ENCODE data around the gene COL5A1. TPM values are rescaled to one million over a fixed set of nuclear protein-coding genes. Genes with fewer than 3 reads are reported as not detected.
A peak's percentile ranks its signal among the peaks of the same experiment; 100 is the strongest.

COL5A1 gene
- total RNA-seq, 1 donor from 2014 or later: 21.6 TPM

DNA sequence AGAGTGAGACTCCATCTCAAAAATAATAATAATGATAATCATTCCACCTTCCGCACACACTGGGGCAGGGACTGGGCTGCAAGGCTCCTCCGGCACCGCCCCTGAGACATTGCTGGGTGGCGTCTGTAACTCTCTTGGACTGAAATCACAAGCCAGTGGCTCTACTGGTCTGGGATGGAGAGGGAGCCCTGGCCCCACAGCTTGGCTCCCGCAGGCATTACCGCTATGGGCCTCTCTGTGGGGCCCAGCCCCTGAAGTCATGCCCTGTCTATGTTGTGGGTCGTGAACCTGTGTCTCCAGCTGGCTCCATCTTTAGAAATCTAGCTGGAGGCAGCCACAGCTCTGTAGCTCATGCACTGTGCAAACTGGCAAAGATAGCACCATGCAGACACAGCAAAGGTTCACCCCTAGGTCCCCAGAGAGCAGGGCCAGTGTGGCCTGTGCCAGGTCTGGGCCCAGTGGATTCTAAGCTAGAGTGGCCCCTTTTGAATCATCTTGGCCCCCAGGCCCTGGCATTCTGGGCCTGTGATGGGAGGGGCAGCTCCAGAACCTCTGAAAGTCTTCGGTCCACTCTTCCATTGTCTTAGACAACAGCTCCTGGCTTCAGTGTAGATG lies 36.1 kb upstream of the COL5A1 start:
- no peak for DNase-seq (ENCODE audit: low spot score)

DNA sequence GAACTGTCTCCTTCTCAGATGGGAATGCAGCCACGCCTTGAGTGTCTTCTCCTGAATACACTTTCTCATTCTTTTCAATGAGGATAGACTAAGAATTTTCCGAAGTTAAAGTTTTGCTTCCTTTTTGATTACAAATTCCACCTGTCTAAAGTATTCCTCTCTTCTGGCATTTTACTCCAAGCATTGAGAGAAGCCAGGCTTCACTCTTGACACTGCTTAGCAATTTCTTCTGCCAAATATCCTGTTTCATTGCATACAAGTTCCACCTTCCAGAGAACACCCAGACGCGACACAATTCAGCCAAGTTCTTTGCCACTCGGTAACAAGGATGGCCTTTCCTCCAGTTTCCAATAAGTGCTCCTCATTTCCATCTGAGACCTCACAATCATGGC lies 35.6 kb upstream of the COL5A1 start:
- intact Hi-C loops (cut with DNase I): no loop called here
- no peak for DNase-seq (ENCODE audit: low spot score)

More for the DNA sequence above, 36.1 kb upstream of the COL5A1 start:
- intact Hi-C loops (cut with DNase I): no loop called here

DNA sequence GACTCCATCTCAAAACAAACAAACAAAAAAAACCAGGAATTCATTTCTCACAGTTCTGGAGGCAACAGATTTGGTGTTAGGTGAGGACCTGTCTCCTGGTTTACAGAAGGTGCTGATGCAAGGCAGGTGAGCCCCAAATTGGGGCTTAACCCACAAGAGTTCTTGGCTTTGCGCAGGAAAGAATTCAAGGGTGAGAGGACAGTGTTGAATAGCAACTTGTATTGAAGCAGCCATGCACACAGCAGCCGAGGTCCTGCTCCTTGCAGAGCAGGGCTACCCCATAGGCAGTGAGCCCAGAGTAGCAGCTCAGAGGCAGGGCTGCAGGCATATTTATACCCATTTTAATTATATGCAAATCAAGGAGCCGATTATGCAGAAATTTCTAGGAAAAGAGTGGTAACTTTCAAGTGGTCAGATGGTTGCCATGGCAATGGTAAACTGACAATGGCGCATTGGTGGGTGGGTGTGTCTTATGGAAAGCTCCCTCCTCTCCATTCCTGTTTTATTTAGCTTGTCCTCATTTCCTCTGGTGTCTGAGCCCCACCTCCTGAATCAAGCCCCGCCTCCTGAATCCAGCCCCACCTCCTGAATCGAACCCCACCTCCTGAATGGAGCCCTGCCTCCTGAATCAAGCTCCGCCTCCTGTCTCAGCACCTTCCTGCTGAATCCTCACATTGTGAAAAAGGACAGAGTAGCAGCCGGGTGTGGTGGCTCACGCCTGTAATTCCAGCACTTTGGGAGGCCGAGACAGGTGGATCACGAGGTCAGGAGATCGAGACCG lies 34.5 kb upstream of the COL5A1 start:
- DNase-seq (ENCODE audit: low spot score): peak; percentile 47
- intact Hi-C loops (cut with DNase I): no loop called here

DNA sequence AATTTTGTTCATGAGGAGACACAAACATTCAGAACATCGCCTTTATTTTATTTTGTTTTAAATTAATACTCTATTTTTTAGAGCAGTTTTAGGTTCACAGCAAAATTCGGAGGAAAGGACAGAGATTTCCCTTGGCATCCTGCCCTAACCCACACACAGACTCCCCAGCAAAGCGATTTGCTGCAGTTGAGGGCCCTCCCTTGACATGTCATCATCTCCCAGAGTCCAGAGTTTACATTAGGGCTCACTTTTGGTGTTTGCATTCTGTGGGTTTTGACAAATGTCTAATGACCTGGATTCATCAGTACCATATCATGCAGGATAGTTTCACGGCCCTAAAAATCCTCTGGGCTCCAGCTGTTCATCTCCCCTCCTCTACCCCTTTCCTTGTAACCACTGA lies 33.6 kb upstream of the COL5A1 start:
- DNase-seq (ENCODE audit: low spot score): no peak
- intact Hi-C loops (cut with DNase I): no loop called here

DNA sequence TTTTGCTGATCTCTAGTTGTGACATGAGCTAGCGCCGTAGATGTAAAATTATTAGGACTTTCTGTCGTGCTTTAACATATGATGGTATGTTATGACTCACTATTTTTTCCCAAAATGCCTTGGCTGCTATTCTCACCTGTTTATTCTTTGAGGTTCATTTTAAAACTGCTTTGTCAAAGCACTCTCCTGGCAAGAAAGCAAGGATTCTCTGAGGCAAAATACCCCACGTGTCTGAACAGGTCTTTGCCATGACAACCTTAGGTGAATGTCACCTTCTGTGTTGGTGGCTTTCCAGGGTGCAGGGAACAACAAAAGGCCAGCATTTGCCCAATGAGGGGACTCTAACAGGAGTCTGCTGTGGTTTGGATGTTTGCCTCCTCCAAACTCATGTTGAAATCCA lies 30.6 kb upstream of the COL5A1 start:
- intact Hi-C loops (cut with DNase I): no loop called here
- DNase-seq (ENCODE audit: low spot score): no peak

DNA sequence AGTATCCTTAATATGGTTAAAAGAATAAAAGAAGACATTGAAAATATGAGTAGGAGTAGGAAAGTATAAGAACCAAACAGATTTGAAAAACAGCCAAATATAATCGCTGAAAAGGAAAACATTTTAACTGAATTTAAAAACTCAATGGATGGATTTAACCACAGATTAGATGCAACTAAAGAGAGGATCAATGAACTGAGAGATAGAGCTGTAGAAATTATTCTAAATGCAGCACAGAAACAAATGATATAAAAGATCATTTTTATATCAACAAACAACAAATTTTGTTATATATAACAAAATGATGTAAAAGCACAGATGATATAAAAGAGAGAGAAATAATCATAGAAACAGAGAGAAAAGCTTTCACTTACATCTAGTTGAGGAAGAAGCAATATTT lies 29.3 kb upstream of the COL5A1 start:
- DNase-seq (ENCODE audit: low spot score): no peak
- intact Hi-C loops (cut with DNase I): no loop called here

DNA sequence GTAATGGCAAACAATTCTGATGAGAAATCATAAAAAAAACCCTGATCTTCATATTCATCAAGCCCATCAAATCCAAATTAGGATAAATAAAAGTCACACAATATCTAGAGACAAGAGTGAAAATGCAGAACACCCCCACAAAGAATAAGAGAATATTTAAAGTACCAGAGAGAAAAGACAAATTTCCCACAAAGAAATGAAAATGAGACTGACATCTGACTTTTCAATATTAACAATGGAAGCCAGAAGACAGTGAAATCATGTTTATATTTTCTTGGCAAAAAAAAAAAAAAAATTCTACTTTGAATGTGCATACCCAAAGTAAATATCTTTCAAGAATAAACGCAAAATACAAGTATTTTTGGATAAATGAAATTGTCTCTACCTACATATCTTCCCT lies 28.9 kb upstream of the COL5A1 start:
- DNase-seq (ENCODE audit: low spot score): no peak
- intact Hi-C loops (cut with DNase I): no loop called here

DNA sequence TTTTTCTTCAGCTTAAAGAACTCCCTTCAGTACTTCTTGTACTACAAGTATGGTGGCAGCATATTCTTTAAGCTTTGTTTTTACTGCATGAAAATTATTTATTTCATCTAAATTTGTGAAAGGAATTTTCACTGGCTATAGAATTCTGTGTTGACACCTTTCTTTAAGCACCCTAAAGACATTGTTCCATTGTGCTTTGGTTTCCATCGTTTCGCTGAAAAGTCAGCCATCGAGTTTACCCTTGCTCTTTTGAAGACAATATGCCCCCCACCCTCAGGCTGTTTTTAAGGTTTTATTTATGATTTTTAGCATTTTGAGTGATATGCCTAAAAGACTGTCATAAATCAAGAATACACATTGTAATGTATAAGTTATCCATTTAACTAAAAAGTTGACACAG lies 27.3 kb upstream of the COL5A1 start:
- no peak for DNase-seq (ENCODE audit: low spot score)
- intact Hi-C loops (cut with DNase I): no loop called here

DNA sequence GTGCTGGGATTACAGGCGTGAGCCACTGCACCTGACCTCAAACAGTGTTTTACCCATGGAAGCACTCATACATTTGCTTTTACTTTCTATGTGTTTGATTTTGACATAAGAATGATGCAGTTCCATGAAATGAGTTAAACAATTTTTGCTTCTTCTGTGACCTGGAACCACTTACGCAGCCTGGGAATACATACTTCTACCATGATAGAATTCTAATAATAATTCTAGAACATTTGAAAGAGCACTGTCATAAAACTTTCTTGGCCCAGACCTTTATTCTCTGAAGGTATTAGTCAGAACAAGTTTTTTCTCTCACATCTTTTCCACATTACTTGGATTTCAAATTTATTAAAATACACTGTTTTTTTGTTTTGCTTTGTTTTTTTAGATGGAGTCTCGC lies 25.3 kb upstream of the COL5A1 start:
- intact Hi-C loops (cut with DNase I): no loop called here
- DNase-seq (ENCODE audit: low spot score): no peak

DNA sequence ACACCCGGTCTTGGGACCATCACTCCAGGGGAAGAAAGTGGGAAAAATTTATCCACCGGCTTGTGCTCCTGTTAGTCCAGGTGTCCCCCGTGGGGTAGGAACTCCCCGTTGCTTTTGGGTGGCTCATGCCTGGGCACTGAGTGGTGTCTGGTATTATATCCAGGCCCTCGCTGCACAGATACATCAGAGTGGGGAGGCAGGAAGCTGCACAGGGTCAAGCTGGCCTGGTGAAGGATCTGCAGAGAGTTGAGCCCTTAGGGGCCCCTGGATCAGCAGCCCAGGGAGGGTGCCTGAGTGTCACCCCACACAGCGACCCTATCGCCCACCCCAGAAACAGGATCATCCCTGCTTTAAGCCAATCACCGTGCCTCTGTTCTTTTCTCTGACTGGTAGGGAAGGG lies 24.4 kb upstream of the COL5A1 start:
- intact Hi-C loops (cut with DNase I): no loop called here
- peak; percentile 27 for DNase-seq (ENCODE audit: low spot score)

DNA sequence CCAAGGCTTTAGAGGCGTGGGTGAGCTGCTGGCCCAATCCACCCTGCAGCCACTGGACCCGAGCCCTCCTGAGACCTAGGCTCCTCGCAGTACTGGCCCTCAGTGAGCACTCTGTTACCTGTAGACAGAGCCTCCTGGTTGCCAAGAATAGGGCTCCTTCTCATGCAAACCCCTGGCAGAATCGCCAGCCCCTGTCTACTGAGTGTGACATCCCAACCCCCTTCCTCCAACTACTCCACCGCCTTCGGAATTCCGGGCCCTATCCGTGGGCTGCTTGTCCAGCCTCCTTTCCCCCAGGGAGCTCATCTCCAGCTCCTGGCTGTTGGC lies 23.8 kb upstream of the COL5A1 start:
- intact Hi-C loops (cut with DNase I): no loop called here
- no peak for DNase-seq (ENCODE audit: low spot score)

DNA sequence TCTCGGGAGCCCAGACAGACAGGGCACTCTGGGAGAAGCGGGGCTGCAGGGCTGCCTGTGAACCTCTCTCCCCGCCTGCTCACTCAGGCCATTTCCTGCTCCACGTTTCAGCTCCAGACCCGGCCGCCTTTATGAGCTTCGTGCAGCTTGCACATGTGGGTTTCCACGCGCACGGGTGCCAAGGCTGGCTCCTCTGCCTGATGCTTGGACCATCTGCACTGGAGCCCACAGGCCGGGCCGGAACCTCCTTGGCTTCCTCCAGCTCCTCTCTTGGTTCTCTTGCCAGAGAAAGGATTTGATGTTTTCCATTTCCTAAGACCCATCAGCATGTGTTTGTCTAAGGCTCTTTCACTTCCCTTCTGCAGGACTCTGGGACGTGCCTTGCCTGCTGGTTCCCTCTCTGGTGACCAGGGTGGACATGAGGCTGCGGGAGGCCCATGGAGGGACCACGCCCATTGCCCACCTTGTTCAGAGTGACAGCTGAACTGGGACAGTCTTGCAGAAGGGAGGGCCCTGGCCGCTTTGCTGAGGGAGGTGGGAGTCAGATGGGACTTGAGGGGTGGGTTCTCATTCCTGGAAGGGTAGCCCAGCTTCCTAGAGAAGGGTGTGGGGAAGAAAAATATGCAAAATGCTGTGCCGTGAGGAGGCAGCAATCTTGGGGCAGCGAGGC lies 23.3 kb upstream of the COL5A1 start:
- peak; percentile 71 for DNase-seq (ENCODE audit: low spot score)
- intact Hi-C loops (cut with DNase I): no loop called here

DNA sequence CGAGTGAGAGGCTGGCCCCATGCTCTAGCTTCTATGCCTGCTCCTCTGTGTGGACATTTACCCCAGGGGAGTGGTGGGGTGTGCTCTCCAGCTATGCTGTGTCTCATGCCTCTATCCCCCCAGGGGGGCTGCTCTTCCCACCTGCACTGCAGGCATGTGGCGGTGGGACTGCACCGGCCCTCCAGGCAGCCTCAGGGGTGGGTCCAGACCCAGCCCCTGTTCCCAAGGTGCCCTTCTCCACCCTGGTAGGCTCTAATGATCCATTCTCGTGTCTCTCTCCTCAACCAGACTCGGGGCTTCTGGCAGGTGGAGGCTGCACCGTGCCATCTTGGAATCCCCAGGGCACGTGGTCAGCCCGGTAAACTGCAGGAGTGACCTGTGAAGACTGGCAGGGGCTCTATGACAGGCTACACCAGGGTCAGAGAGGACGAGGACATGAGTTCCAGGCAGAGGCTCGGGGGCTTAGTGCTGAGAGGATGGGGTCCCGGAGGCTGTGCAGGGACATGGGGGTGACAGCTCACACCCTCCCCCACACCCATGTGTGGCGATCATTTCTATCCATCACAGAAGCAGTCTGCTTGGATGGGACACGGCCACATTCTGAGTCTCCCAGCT lies 22.7 kb upstream of the COL5A1 start:
- intact Hi-C loops (cut with DNase I): no loop called here
- DNase-seq (ENCODE audit: low spot score): no peak

DNA sequence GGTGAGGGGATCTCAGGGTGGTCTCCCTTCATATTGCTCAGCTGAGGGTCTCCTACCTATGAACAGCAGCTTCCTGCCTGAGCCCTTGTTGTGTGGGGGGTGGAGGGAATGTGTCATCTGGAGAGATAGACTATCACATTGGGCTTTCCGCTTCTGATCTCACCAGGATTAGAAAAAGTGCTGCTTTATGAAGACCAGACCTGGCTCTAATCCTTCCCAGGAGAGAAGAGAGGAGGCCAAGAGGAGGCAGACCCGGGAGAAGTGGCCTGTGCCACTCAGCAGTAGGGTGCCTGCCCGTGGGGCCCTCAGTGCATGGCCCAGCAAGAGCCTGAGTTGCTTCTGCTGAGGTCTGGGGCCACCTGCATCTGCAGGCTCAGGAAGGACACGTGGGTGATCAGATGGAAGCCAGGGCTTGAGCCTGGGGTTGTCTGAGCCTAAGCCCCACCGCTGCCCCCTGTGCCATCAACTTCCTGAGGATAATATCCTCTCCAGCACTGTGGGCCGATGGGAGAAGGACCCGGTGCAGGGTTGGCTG lies 22.1 kb upstream of the COL5A1 start:
- intact Hi-C loops (cut with DNase I): no loop called here
- DNase-seq (ENCODE audit: low spot score): peak; percentile 60

DNA sequence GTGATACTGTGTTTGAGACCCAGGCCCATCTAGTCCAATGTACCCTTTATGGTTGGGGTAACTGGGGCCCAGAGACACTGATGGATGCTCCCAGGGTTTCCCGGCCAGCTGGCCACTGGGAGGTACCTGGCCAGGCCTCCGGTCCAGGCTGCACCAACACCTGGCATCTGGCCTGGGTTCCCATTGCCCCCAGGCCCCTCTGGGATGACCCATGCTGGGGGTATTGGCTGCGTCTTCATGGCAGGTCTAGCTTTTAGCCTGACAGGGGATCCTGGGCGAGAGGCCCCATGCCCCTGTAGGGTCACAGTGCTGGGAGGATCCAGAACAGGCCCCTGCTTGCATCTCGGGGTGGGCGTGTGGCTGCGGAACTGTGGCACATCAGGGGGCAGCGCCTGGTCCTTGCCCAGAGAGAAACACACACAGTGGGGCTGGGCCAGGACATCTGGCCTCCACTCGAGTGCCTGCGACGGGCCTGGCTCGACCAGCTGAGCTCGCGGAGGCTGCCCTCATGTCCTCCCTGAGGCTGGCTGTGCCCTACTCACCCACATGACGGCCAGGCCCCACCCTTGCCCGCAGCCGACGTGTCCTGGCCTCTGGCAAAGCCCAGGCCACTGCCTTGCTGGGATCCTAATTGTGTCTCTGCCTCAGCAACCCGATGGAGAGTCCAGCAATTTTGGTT lies 21.5 kb upstream of the COL5A1 start:
- DNase-seq (ENCODE audit: low spot score): peak; percentile 68
- intact Hi-C loops (cut with DNase I): no loop called here

DNA sequence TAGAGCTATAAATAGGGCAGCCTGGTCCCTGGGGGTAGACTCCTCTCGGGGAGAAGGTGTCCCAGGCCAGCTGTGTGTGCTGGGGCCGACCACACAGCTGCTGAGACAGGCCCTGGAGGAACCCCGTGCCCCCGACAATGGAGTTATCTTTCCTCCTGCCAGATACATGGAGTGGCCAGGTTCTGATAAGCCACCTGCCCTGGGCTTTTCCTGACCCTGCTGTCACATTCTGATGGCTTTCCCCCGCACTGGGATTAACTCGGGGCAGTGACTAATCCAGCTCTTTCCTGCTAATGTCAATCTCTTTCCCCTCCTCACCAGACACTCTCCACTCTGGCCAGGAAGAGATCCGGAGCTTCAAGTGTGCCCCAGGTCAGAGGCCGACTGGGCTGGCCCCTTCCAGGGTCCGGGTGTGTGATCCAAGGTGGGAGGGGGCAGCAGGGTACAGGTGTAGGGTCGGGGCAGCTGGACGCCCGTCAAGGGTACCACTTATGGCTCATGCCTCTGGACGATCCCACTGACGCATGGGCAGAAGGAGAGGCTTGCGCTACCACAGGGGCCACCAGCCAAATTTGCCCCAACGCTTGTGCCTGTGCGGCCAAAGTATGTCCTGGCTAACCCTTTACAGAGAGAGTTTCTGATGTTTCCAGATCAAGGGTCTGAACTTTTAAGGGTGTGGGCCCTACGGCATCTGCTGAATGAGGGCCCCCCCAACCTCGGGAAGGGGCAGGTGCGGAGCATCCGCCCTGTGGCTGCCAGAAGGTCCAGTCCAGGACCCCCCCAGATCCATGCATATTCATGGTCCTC lies 20.6 kb upstream of the COL5A1 start:
- intact Hi-C loops (cut with DNase I): no loop called here
- peak; percentile 51 for DNase-seq (ENCODE audit: low spot score)

DNA sequence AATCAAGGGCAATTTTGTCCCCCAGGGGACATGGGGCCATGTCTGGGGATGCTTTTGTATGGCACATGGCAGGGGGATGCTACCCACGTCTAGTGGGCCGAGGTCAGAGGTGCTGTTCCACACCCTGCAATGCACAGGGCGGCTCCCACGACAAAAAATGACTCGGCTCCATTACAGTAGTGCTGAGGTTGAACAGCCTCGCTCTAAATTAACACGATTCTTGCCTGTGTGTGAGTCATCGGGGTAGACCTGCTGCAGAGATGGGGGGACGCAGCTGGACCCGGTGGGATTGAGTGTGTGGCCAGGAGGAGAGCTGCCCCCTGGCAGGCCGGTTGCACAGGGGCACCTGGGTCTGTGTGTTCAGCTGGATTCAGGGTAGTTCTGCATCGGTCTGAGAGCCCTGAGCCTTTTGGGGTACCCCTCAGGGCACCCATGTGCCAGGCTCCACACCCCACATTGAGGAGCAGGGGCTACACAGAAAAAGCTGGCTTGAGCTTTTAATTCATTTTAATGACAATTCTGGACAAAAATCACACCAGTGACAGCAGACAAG lies 20.0 kb upstream of the COL5A1 start:
- intact Hi-C loops (cut with DNase I): no loop called here
- peak; percentile 62 for DNase-seq (ENCODE audit: low spot score)

DNA sequence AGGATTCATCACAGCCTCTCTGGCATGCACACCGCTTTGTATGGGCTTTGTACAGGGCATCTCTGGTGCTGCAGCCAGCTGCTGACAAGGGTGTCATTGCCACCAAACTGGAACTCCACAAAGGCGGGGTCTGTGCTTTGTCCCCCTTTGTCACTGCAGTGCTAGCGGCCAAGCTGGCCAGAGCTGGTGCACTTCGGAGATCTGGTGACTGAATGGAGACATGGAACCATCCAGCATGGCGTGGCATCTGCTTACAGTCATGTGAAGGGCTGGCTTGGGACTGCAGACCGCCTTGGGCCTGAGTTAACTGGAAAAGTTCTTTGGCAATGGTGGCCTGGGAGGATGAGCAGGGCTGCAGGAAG lies 18.7 kb upstream of the COL5A1 start:
- DNase-seq (ENCODE audit: low spot score): peak; percentile 65
- intact Hi-C loops (cut with DNase I): no loop called here

All from cardiac septum (tissue), 1 donor.